Measurements from ENCODE around the gene CAPZB. TPM values are rescaled to one million over a fixed set of nuclear protein-coding genes. Genes with fewer than 3 reads are reported as not detected.
A peak's percentile ranks its signal among the peaks of the same experiment; 100 is the strongest.

CAPZB gene
- polyA plus RNA-seq, 3 donors, result 290 to 504 (median 407) TPM

- peaks cover 41% of the 10 kb centered on the region for H3K79me2 ChIP-seq (ENCODE audit: insufficient read depth, low read length)
- peaks cover 100% of the 10 kb centered on the region for H4K20me1 ChIP-seq (ENCODE audit: insufficient read depth, low read length)
- TF ChIP-seq CTCF (IDR thresholded peaks at IDR 0.05), result no peak
- no peak overlapping the region for H3K9ac ChIP-seq (ENCODE audit: insufficient read depth, low read length, poor library complexity, severe bottlenecking)
- H3K27ac Mint-ChIP-seq, result peak overlapping the region in 2 of 7 donors; percentile 46 to 53
- 82% methylated on average over 2 of the region's 5 CpGs for WGBS (ENCODE audit: insufficient coverage)
- no peak overlapping the region for H2AFZ ChIP-seq (ENCODE audit: insufficient read depth, low read depth, low read length, poor library complexity, severe bottlenecking)
- H3K4me1 ChIP-seq (ENCODE audit: control insufficient read depth in 1 of 2, insufficient read depth in 2 of 2, low read length in 2 of 2), result peaks cover 0 to 22% of the 10 kb centered on the region in 2 donors
- no peaks in the 10 kb centered on the region for H3K9me3 ChIP-seq (replicated peaks in 1 of 2; ENCODE audit: control insufficient read depth in 1 of 2, insufficient read depth in 1 of 2, low read length in 2 of 2)
- no peak overlapping the region for H3K27ac ChIP-seq (ENCODE audit: low read depth in 1 of 2, low read length in 2 of 2)
- peaks cover 0 to 3% (median 2%) of the 10 kb centered on the region in 3 donors for H3K27me3 Mint-ChIP-seq (ENCODE audit: low read depth in 3 of 3)
- no peak overlapping the region for H3K4me3 ChIP-seq (replicated peaks in 1 of 3; ENCODE audit: low read depth in 2 of 3, low read length in 3 of 3)
- H3K27me3 ChIP-seq (ENCODE audit: control insufficient read depth in 2 of 2, insufficient read depth in 2 of 2, low read length in 2 of 2), result no peaks in the 10 kb centered on the region
- no peak overlapping the region for H3K4me3 Mint-ChIP-seq
- DNase-seq, result no peak
- H3K4me2 ChIP-seq (replicated peaks; ENCODE audit: extremely low read depth, low read length, poor library complexity, severe bottlenecking), result no peak overlapping the region
- H3K36me3 Mint-ChIP-seq, result peaks cover 52 to 72% of the 10 kb centered on the region in 2 donors
- peaks cover 23% of the 10 kb centered on the region for H3K4me1 Mint-ChIP-seq
- peaks cover 37 to 74% of the 10 kb centered on the region in 2 donors for H3K36me3 ChIP-seq (replicated peaks in 1 of 2; ENCODE audit: control insufficient read depth in 1 of 2, insufficient read depth in 2 of 2, low read length in 2 of 2)
- intact Hi-C loops (cut with micrococcal nuclease), result no loop called here
- H3K9me3 Mint-ChIP-seq, result no peaks in the 10 kb centered on the region
Measured at GRCh38 chr1:19368964-19369363, 116.4 kb downstream of the CAPZB start.

GRCh38 chr1:19368050-19368449 is 117.3 kb downstream of the CAPZB start:
- no peaks in the 10 kb centered on the region for H3K9me3 Mint-ChIP-seq

More at GRCh38 chr1:19368050-19368449, 117.3 kb downstream of the CAPZB start:
- Mint-ChIP-seq H3K4me1 (peaks cover 23% of the 10 kb centered on the region), H3K27ac (peak overlapping the region in 1 of 7 donors; percentile 26), H3K27me3 (ENCODE audit: low read depth in 3 of 3) (peaks cover 0 to 3% (median 2%) of the 10 kb centered on the region in 3 donors), H3K36me3 (peaks cover 52 to 70% of the 10 kb centered on the region in 2 donors), H3K4me3 (no peak overlapping the region)
- Histone ChIP-seq H3K79me2 (ENCODE audit: insufficient read depth, low read length) (peaks cover 46% of the 10 kb centered on the region), H2AFZ (ENCODE audit: insufficient read depth, low read depth, low read length, poor library complexity, severe bottlenecking) (no peak overlapping the region), H3K9ac (ENCODE audit: insufficient read depth, low read length, poor library complexity, severe bottlenecking) (no peak overlapping the region), H3K36me3 (replicated peaks in 1 of 2; ENCODE audit: control insufficient read depth in 1 of 2, insufficient read depth in 2 of 2, low read length in 2 of 2) (peaks cover 34 to 74% of the 10 kb centered on the region in 2 donors), H3K27me3 (ENCODE audit: control insufficient read depth in 2 of 2, insufficient read depth in 2 of 2, low read length in 2 of 2) (no peaks in the 10 kb centered on the region), H3K27ac (ENCODE audit: low read depth in 1 of 2, low read length in 2 of 2) (no peak overlapping the region), H3K4me1 (ENCODE audit: control insufficient read depth in 1 of 2, insufficient read depth in 2 of 2, low read length in 2 of 2) (peaks cover 0 to 22% of the 10 kb centered on the region in 2 donors), H3K9me3 (replicated peaks in 1 of 2; ENCODE audit: control insufficient read depth in 1 of 2, insufficient read depth in 1 of 2, low read length in 2 of 2) (no peaks in the 10 kb centered on the region), H3K4me2 (replicated peaks; ENCODE audit: extremely low read depth, low read length, poor library complexity, severe bottlenecking) (no peak overlapping the region), H3K4me3 (replicated peaks in 1 of 3; ENCODE audit: low read depth in 2 of 3, low read length in 3 of 3) (no peak overlapping the region), H4K20me1 (ENCODE audit: insufficient read depth, low read length) (peaks cover 100% of the 10 kb centered on the region)
- TF ChIP-seq CTCF (IDR thresholded peaks at IDR 0.05), result no peak
- intact Hi-C loops (cut with micrococcal nuclease), result no loop called here
- WGBS (ENCODE audit: insufficient coverage), result 100% methylated on average over 3 of the region's 5 CpGs
- DNase-seq, result no peak

Data from CD14-positive monocyte (primary cell).